OCI-LY7 (cell line): ENCODE measurements around the gene ZNF493. TPM values are rescaled to one million over a fixed set of nuclear protein-coding genes. Genes with fewer than 3 reads are reported as not detected.
A peak's percentile ranks its signal among the peaks of the same experiment; 100 is the strongest.

Experiments used
- BruUV-seq: library from RNA; stranded (reverse); fragments of 400-500 nt; replicated peaks from 2 replicates; lab custom pipeline; 2021; lab: Mats Ljungman, UMichigan
- CTCF ChIA-PET: fragments of 300-600 bp; sonication (Branson Sonifier 250); formaldehyde crosslinking; loops from one replicate; lab custom pipeline; 2022; ENCODE audit warnings: antibody characterized with exemption; ENCODE audit not compliant: unreplicated experiment; lab: Charles Lee
- POLR2A ChIA-PET: fragments of 300-600 bp; sonication (Branson Sonifier 250); formaldehyde crosslinking; loops from one replicate; lab custom pipeline; 2022; ENCODE audit warnings: antibody characterized with exemption; lab: Charles Lee
- DNase-seq: peaks from one replicate; pipeline ENCODE4 v3.0.0-alpha.2; 2015; ENCODE audit warnings: low spot score
- H2AFZ ChIP-seq: fragments of 200-600 bp; sonication (generic), shearing (Covaris generic); 2 replicates; pipeline ENCODE4 v1.6.1; 2014; ENCODE audit warnings: mild to moderate bottlenecking, antibody characterized with exemption, low read length, moderate library complexity
- H3K27ac ChIP-seq: fragments of 200-600 bp; sonication (generic); 2 replicates; pipeline ENCODE4 v1.5.1; 2014; ENCODE audit warnings: mixed run types, low read depth, mild to moderate bottlenecking, moderate library complexity, low read length, inconsistent platforms; ENCODE audit not compliant: poor library complexity, severe bottlenecking
- H3K36me3 ChIP-seq: fragments of 200-600 bp; sonication (generic); 2 replicates; pipeline ENCODE4 v1.6.1; 2014; ENCODE audit warnings: mild to moderate bottlenecking, antibody characterized with exemption, low read length, moderate library complexity, mixed read lengths; ENCODE audit not compliant: insufficient read depth
- H3K4me1 ChIP-seq: fragments of 200-600 bp; sonication (generic); 2 replicates; pipeline ENCODE4 v1.5.1; 2014; ENCODE audit warnings: mild to moderate bottlenecking, low read length; ENCODE audit not compliant: insufficient read depth, poor library complexity, severe bottlenecking
- H3K4me2 ChIP-seq: fragments of 200-600 bp; sonication (generic); 2 replicates; pipeline ENCODE4 v1.6.1; 2014; ENCODE audit warnings: mild to moderate bottlenecking, low read length
- H3K4me3 ChIP-seq: fragments of 200-600 bp; sonication (generic); 2 replicates; pipeline ENCODE4 v1.5.1; 2014; ENCODE audit warnings: mild to moderate bottlenecking, low read depth, low read length; ENCODE audit not compliant: poor library complexity, severe bottlenecking
- H3K79me2 ChIP-seq: fragments of 200-600 bp; sonication (generic); 2 replicates; pipeline ENCODE4 v1.6.1; 2016; ENCODE audit warnings: low read depth, mild to moderate bottlenecking, low read length, moderate library complexity, mixed read lengths; ENCODE audit not compliant: insufficient read depth
- H3K9me2 ChIP-seq: fragments of 200-600 bp; sonication (generic); 2 replicates; pipeline ENCODE4 v1.6.1; 2016; ENCODE audit warnings: mild to moderate bottlenecking, low read length, mixed read lengths; ENCODE audit not compliant: insufficient read depth
- H3K9me3 ChIP-seq: fragments of 200-600 bp; sonication (generic); 2 replicates; pipeline ENCODE4 v1.6.1; 2014; ENCODE audit warnings: mild to moderate bottlenecking, mixed run types, low read length, mixed read lengths
- H4K20me1 ChIP-seq: fragments of 200-600 bp; sonication (generic); 2 replicates; pipeline ENCODE4 v1.6.1; 2014; ENCODE audit warnings: mild to moderate bottlenecking, antibody characterized with exemption, low read length, moderate library complexity, mixed read lengths; ENCODE audit not compliant: insufficient read depth
- EZH2phosphoT487 ChIP-seq: fragments of 200-600 bp; sonication (generic); IDR thresholded peaks from 2 replicates; pipeline ENCODE4 v1.6.1; 2018; ENCODE audit warnings: low read depth, borderline replicate concordance, mild to moderate bottlenecking, mixed run types, antibody characterized with exemption, low read length, moderate library complexity, mixed read lengths
- intact Hi-C: fragments of 100-400 bp; cut with micrococcal nuclease; formaldehyde crosslinking; loops from one replicate; pipeline ENCODE4 v1.10.0; 2022; ENCODE audit not compliant: unreplicated experiment
- total RNA-seq, 2 experiments: library from RNA; depleted of rRNA in 1 of 2; stranded (reverse); fragments of >200 nt in 1 of 2; shearing (Covaris generic) in 1 of 2; gene quantifications; 2 replicates each; pipeline ENCODE4 v1.2.3, GENCODE V29; 2014 to 2022
- TF ChIP-seq, protein P1 (sequence below): fragments of 200-600 bp; sonication (generic); conservative IDR thresholded peaks from 2 replicates; pipeline ENCODE4 v1.5.1; 2014; ENCODE audit warnings: mild to moderate bottlenecking, antibody characterized with exemption, low read length, moderate library complexity, mixed read lengths

Gene ZNF493
- total RNA-seq, 2 experiments from 2014 or later = 37.6 to 57.6 TPM

DNA sequence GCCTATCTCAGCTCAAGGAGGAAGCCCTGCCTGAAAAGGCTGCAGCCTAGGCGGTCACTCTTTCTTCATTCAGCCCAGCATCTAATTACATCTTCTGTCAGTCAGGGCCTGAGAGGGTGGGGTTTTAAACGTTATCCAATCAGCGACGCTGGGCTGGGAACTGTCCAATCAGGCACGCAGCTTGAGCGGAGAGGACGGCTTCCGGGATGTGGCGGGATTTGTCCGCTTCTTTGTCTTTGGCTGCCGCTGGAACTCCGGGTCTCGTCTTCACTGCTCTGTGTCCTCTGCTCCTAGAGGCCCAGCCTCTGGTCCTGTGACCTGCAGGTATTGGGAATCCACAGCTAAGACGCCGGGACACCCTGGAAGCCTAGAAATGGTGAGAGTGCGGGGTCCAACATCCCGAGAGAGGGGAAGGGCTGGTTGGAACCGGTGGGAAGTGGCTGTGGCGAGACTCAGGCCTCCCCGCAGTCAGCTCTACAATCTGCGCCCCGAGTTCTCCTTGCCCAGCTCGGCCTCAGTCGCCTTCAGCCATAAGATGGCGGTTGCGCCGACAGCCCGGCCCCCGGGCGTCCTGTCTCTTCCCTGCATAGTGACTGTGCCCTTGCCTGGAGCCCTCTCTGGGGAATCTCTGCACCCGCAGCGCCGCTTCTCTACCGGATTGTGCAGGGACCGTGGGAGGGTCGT lies 38.0 kb upstream of the ZNF493 start, which contains the start of gene ZNF738:
TSS of gene ZNF738 (plus strand) at position 233 of the 684 bp plus-strand sequence. CDS start at position 374, 141 bp downstream.
- peak within 1 kb of the TSS; percentile 54; the same call in 1 of the 2 replicates for H2AFZ ChIP-seq
- peaks cover 41% of the 10 kb centered on the region for H3K36me3 ChIP-seq
- peak within 1 kb of the TSS; percentile 60 for H3K4me2 ChIP-seq
- peaks cover 13% of the 10 kb centered on the region for H3K4me1 ChIP-seq
- ChIA-PET CTCF (no interaction called here), POLR2A (interaction anchor here (0.6 to 2.6 kb wide), 8 partner anchors 11 to 147 kb away, joined by 3 to 14 read pairs (median 3); partner anchors contain the start of genes ZNF429, ZNF493 and ZNF708)
- peak within 1 kb of the TSS; percentile 92 for H3K4me3 ChIP-seq
- intact Hi-C loops = loop anchor here (2.0 kb wide), 1 partner anchor 30 kb away; the partner anchor contains the start of gene ZNF708
- no peaks in the 10 kb centered on the region for H3K9me2 ChIP-seq
- peaks cover 41% of the 10 kb centered on the region for H3K79me2 ChIP-seq
- BruUV-seq = TSS peak; percentile 49
- H4K20me1 ChIP-seq = no peaks in the 10 kb centered on the region
- H3K9me3 ChIP-seq = peaks cover 29% of the 10 kb centered on the region
- TF ChIP-seq EZH2phosphoT487 = no peak
- TF ChIP-seq, protein P1, sequence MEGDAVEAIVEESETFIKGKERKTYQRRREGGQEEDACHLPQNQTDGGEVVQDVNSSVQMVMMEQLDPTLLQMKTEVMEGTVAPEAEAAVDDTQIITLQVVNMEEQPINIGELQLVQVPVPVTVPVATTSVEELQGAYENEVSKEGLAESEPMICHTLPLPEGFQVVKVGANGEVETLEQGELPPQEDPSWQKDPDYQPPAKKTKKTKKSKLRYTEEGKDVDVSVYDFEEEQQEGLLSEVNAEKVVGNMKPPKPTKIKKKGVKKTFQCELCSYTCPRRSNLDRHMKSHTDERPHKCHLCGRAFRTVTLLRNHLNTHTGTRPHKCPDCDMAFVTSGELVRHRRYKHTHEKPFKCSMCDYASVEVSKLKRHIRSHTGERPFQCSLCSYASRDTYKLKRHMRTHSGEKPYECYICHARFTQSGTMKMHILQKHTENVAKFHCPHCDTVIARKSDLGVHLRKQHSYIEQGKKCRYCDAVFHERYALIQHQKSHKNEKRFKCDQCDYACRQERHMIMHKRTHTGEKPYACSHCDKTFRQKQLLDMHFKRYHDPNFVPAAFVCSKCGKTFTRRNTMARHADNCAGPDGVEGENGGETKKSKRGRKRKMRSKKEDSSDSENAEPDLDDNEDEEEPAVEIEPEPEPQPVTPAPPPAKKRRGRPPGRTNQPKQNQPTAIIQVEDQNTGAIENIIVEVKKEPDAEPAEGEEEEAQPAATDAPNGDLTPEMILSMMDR = no peak
- peak; percentile 97 for DNase-seq
- H3K27ac ChIP-seq = peak within 1 kb of the TSS; percentile 75

DNA sequence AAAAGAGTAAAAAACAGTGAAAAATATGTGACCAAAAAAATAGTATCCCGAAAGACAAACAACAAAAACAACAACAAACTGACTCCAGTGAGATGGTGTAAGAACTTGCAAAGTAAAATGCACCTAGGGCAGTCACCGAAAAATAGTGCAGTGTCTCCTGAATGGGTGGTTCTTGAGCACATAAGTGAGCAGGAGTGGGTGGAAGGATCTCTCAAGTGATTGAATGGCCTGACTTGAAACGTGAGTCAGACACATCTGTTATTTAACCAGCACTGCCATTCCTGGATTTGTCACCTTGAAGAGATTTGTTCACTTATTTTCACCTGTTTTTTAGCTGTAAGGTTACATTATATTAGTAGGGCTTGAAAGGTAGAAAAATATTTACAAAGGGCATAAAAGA lies 34.6 kb upstream of the ZNF493 start:
- no peak for DNase-seq

More for the DNA sequence above, 34.6 kb upstream of the ZNF493 start:
- intact Hi-C loops = no loop called here
- Histone ChIP-seq H3K9me2 (no peaks in the 10 kb centered on the region), H2AFZ (no peak overlapping the region), H3K4me2 (no peak overlapping the region), H3K9me3 (peaks cover 29% of the 10 kb centered on the region), H3K4me1 (peaks cover 13% of the 10 kb centered on the region), H4K20me1 (no peaks in the 10 kb centered on the region), H3K4me3 (no peak overlapping the region), H3K79me2 (peaks cover 53% of the 10 kb centered on the region), H3K36me3 (peaks cover 74% of the 10 kb centered on the region), H3K27ac (no peak overlapping the region)
- ChIA-PET CTCF (no interaction called here), POLR2A (interaction anchor here (0.8 kb wide), 1 partner anchor 21 kb away, joined by 3 read pairs; no protein-coding TSS in a partner anchor)
- BruUV-seq = TSS peak; percentile 46
- TF ChIP-seq, protein P1 = no peak
- TF ChIP-seq EZH2phosphoT487 = no peak
